Heart left ventricle (tissue), 13 donors: Measurements from ENCODE around the gene EPC2.

Experiments used
- CTCF ChIP-seq, 12 donors: fragments of 200-600 bp; sonication (generic) in 4 of 12; IDR thresholded peaks; one replicate each; pipeline versions ENCODE4 v1.5.0 to v1.8.0; 2018 to 2022; ENCODE audit warnings: antibody characterized with exemption in 12 of 12, mild to moderate bottlenecking in 5 of 12
- POLR2A ChIP-seq, 2 donors: fragments of 450-650 bp; IDR thresholded peaks; one replicate each; pipeline ENCODE4 v1.6.1; 2017; ENCODE audit warnings: antibody characterized with exemption in 2 of 2, mild to moderate bottlenecking in 2 of 2, moderate library complexity in 2 of 2
- donor health status: ischemic (EF 13 %, LVEDD 7.1; RV severe dilation, severe dysfunction).
- donor health status: DM: no; HTN: yes; CAD: no.
- donor health status: DM: no; HTN: no; CAD: no.
- donor health status: ischemic (EF 25% LVEDD 6.9; RV normal size, moderate dysfunction).
- donor health status: ischemic (EF 25% LVEDD 5.7; RV mildly dilated, moderate dysfunction).
- donor health status: ischemic (EF 35%, LVEDD 5.7; RV mildly dilated, moderate dysfunction).
- donor health status: nonischemic (EF 11% LVEDD 7.7; RV severe dilation, severe dysfunction).
- donor health status: DM: yes; HTN: yes; CAD: no.
- donor health status: PGD.
- donor health status: ischemic (EF 29% LVEDD 5.4; RV normal size, mild dysfunction).
- donor health status: nonischemic (EF 23%, LVEDD 6.1; RV moderate dilation, normal function).

- no peak for TF ChIP-seq CTCF (IDR thresholded peaks at IDR 0.05)
- TF ChIP-seq POLR2A (IDR thresholded peaks at IDR 0.05), result no peak
These were observed 59.7 kb downstream of the EPC2 start for GRCh38 chr2:148704247-148704646.
